ENCODE measurements around the gene EFCAB11.

GRCh38 chr14:89922031-89922907, 32.3 kb downstream of the EFCAB11 start:
- TF ChIP-seq MAX (IDR thresholded peaks at IDR 0.05; ENCODE audit: insufficient read depth, insufficient read length) (no peak), CTCF (IDR thresholded peaks at IDR 0.05; ENCODE audit: extremely low read depth in 1 of 2, insufficient read depth in 1 of 2, low read depth in 1 of 2, low read length in 2 of 2) (no peak), POLR2A (IDR thresholded peaks at IDR 0.05; ENCODE audit: low read depth, low read length) (no peak), EZH2 (IDR thresholded peaks at IDR 0.05; ENCODE audit: borderline replicate concordance, low read depth, low read length, severe bottlenecking) (no peak)

Measured in endothelial cell of umbilical vein (primary cell).